WTC11 (cell line): Measurements from ENCODE around the gene YIF1B. TPM values are rescaled to one million over a fixed set of nuclear protein-coding genes. Genes with fewer than 3 reads are reported as not detected.

Experiments
- ATAC-seq: fragments of 200-7000 bp; cut with Tn5 transposase; 2 replicates; pipeline ENCODE4 v1.10.0; 2021; ENCODE audit warnings: mild to moderate bottlenecking, moderate library complexity
- CTCF ChIA-PET: fragments of 300-600 bp; sonication (Branson Sonifier 250); formaldehyde crosslinking; loops from one replicate; lab custom pipeline; 2021; ENCODE audit warnings: antibody characterized with exemption; lab: Charles Lee
- POLR2A ChIA-PET: fragments of 350-600 bp; sonication (Branson Sonifier 250); formaldehyde crosslinking; loops from one replicate; lab custom pipeline; 2021; ENCODE audit warnings: antibody characterized with exemption; lab: Charles Lee
- DNase-seq: peaks from one replicate; pipeline ENCODE4 v3.0.0; 2021; ENCODE audit warnings: low spot score
- H3K27ac Mint-ChIP-seq: 2 replicates; pipeline ENCODE4 v1.8.0; 2021; ENCODE audit warnings: mixed read lengths
- H3K27me3 Mint-ChIP-seq: 2 replicates; pipeline ENCODE4 v1.8.0; 2021; ENCODE audit warnings: low read depth, mild to moderate bottlenecking, moderate library complexity, mixed read lengths
- H3K36me3 Mint-ChIP-seq: 2 replicates; pipeline ENCODE4 v1.8.0; 2021; ENCODE audit warnings: mixed read lengths
- H3K4me1 Mint-ChIP-seq: 2 replicates; pipeline ENCODE4 v1.8.0; 2022; ENCODE audit warnings: mixed read lengths
- H3K4me3 Mint-ChIP-seq: 2 replicates; pipeline ENCODE4 v1.8.0; 2021; ENCODE audit warnings: mild to moderate bottlenecking, moderate library complexity, mixed read lengths
- H3K9me3 Mint-ChIP-seq: 2 replicates; pipeline ENCODE4 v1.8.0; 2021; ENCODE audit warnings: mixed read lengths
- ATF2 ChIP-seq: sonication (generic); formaldehyde crosslinking; IDR thresholded peaks from 2 replicates; pipeline ENCODE4 v1.8.1; 2022; ENCODE audit warnings: low read depth, missing genetic modification reagents, borderline replicate concordance
- ATF3 ChIP-seq: sonication (generic); formaldehyde crosslinking; conservative IDR thresholded peaks from 2 replicates; pipeline ENCODE4 v1.8.1; 2022; ENCODE audit warnings: mild to moderate bottlenecking, missing genetic modification reagents
- CBFB ChIP-seq: sonication (generic); formaldehyde crosslinking; IDR thresholded peaks from 2 replicates; pipeline ENCODE4 v1.8.1; 2022; ENCODE audit warnings: mild to moderate bottlenecking, low read depth, missing genetic modification reagents
- CDX4 ChIP-seq: fragments of 250-450 bp; sonication (Bioruptor Pico); IDR thresholded peaks from 2 replicates; pipeline ENCODE4 v1.9.0; 2021; ENCODE audit warnings: moderate library complexity, mild to moderate bottlenecking, inconsistent platforms, borderline replicate concordance
- FOXP4 ChIP-seq: sonication (generic); formaldehyde crosslinking; IDR thresholded peaks from 2 replicates; pipeline ENCODE4 v1.8.0; 2022; ENCODE audit warnings: mild to moderate bottlenecking, missing genetic modification reagents
- JAZF1 ChIP-seq: fragments of 250-450 bp; sonication (Bioruptor Pico); IDR thresholded peaks from 2 replicates; pipeline ENCODE4 v1.9.0; 2021; ENCODE audit warnings: moderate library complexity, mild to moderate bottlenecking, inconsistent platforms
- MYBL2 ChIP-seq: sonication (generic); formaldehyde crosslinking; IDR thresholded peaks from 2 replicates; pipeline ENCODE4 v1.8.1; 2023; ENCODE audit warnings: mild to moderate bottlenecking, moderate library complexity, missing genetic modification reagents
- RELA ChIP-seq: sonication (generic); formaldehyde crosslinking; IDR thresholded peaks from 2 replicates; pipeline ENCODE4 v1.8.1; 2022; ENCODE audit warnings: missing genetic modification reagents, mild to moderate bottlenecking, borderline replicate concordance
- SMAD3 ChIP-seq: sonication (generic); formaldehyde crosslinking; IDR thresholded peaks from 2 replicates; pipeline ENCODE4 v1.8.0; 2022; ENCODE audit warnings: missing genetic modification reagents, mild to moderate bottlenecking, borderline replicate concordance
- STAT6 ChIP-seq: sonication (generic); formaldehyde crosslinking; conservative IDR thresholded peaks from 2 replicates; pipeline ENCODE4 v1.8.1; 2023; ENCODE audit warnings: mild to moderate bottlenecking, low read depth, missing genetic modification reagents, moderate library complexity
- TEAD1 ChIP-seq: sonication (generic); formaldehyde crosslinking; IDR thresholded peaks from 2 replicates; pipeline ENCODE4 v1.8.0; 2022; ENCODE audit warnings: mild to moderate bottlenecking, missing genetic modification reagents
- USF1 ChIP-seq: sonication (generic); formaldehyde crosslinking; IDR thresholded peaks from 2 replicates; pipeline ENCODE4 v1.8.0; 2022; ENCODE audit warnings: mild to moderate bottlenecking, missing genetic modification reagents
- ZBTB43 ChIP-seq: sonication (generic); formaldehyde crosslinking; IDR thresholded peaks from 2 replicates; pipeline ENCODE4 v1.8.1; 2023; ENCODE audit warnings: mild to moderate bottlenecking, missing genetic modification reagents
- ZMAT4 ChIP-seq: fragments of 250-450 bp; sonication (Bioruptor Pico); IDR thresholded peaks from 2 replicates; pipeline ENCODE4 v1.9.0; 2021; ENCODE audit warnings: mild to moderate bottlenecking
- ZNF671 ChIP-seq: fragments of 250-450 bp; sonication (Bioruptor Pico); IDR thresholded peaks from 2 replicates; pipeline ENCODE4 v1.8.0; 2021; ENCODE audit warnings: mild to moderate bottlenecking
- total RNA-seq: library from RNA; stranded (reverse); gene quantifications from 3 replicates; pipeline ENCODE4 v1.2.3, GENCODE V29; 2021

The YIF1B gene
- total RNA-seq, 1 experiment from 2014 or later: 83.3 TPM

GRCh38 chr19:38283271-38283670 is 32.5 kb downstream of the YIF1B start:
- no peak for DNase-seq
- Mint-ChIP-seq H3K36me3 (peaks cover 33% of the 10 kb centered on the region), H3K9me3 (no peaks in the 10 kb centered on the region), H3K4me3 (no peak overlapping the region), H3K27ac (peak overlapping the region; percentile 54; the same call in 1 of the 2 replicates), H3K27me3 (no peaks in the 10 kb centered on the region), H3K4me1 (0 out of 2 replicates have a peak, but pooled peaks cover 4% of the 10 kb centered on the region)
- CTCF ChIA-PET: interaction anchor here (1.5 kb wide), 1 partner anchor 13 kb away, joined by 5 read pairs; no protein-coding TSS in a partner anchor
- TF ChIP-seq MYBL2 (CRISPR knock-in tag) (no peak), CDX4 (CRISPR knock-in tag) (no peak), ATF3 (CRISPR knock-in tag) (no peak), ATF2 (CRISPR knock-in tag) (no peak), SMAD3 (no peak), ZNF671 (CRISPR knock-in tag) (no peak), RELA (CRISPR knock-in tag) (no peak)
- no peak for ATAC-seq
- POLR2A ChIA-PET: no interaction called here

- Mint-ChIP-seq H3K27me3 (no peaks in the 10 kb centered on the region), H3K4me3 (no peak overlapping the region), H3K27ac (peak overlapping the region; percentile 64), H3K36me3 (peaks cover 28% of the 10 kb centered on the region), H3K4me1 (0 out of 2 replicates have a peak, but pooled peaks cover 4% of the 10 kb centered on the region), H3K9me3 (no peaks in the 10 kb centered on the region)
- ChIA-PET POLR2A (interaction anchor here (1.0 kb wide), 1 partner anchor 81 kb away, joined by 7 read pairs; no protein-coding TSS in a partner anchor), CTCF (interaction anchor here (1.3 kb wide), 1 partner anchor 38 kb away, joined by 8 read pairs; no protein-coding TSS in a partner anchor)
- no peak for DNase-seq
- no peak for ATAC-seq
- no peak for TF ChIP-seq ATF3 (CRISPR knock-in tag)
- TF ChIP-seq USF1 (CRISPR knock-in tag): no peak
- no peak for TF ChIP-seq ZBTB43
- TF ChIP-seq ZMAT4: no peak
- TF ChIP-seq TEAD1 (CRISPR knock-in tag): no peak
Measured at GRCh38 chr19:38281811-38282566, 33.8 kb downstream of the YIF1B start.

GRCh38 chr19:38280030-38280921 is 35.5 kb downstream of the YIF1B start:
- ATAC-seq: no peak
- TF ChIP-seq CBFB (CRISPR knock-in tag): no peak
- TF ChIP-seq JAZF1 (CRISPR knock-in tag): no peak
- no peak for TF ChIP-seq FOXP4 (CRISPR knock-in tag)
- TF ChIP-seq STAT6: no peak
- Mint-ChIP-seq H3K27ac (peak overlapping the region; percentile 63), H3K4me3 (no peak overlapping the region), H3K4me1 (0 out of 2 replicates have a peak, but pooled peaks cover 4% of the 10 kb centered on the region), H3K36me3 (peaks cover 15% of the 10 kb centered on the region), H3K27me3 (no peaks in the 10 kb centered on the region), H3K9me3 (no peaks in the 10 kb centered on the region)
- no peak for DNase-seq
- ChIA-PET POLR2A (interaction anchor here (0.6 kb wide), 1 partner anchor 37 kb away, joined by 8 read pairs; no protein-coding TSS in a partner anchor), CTCF (interaction anchor here (0.5 to 1.5 kb wide), 4 partner anchors 10 to 138 kb away, joined by 3 to 8 read pairs (median 4); no protein-coding TSS in a partner anchor)
